Stimulated activated CD8-positive, alpha-beta memory T cell treated with anti-CD3 and anti-CD28 coated beads, Interleukin-4, amount 100 ng/mL, for 24 hours (primary cell): Measurements from ENCODE around the gene TNFRSF12A.

Source experiments
- DNase-seq: peaks from one replicate; pipeline ENCODE4 v3.0.0-alpha.2; 2020; ENCODE audit warnings: low read depth

Gene TNFRSF12A

DNA sequence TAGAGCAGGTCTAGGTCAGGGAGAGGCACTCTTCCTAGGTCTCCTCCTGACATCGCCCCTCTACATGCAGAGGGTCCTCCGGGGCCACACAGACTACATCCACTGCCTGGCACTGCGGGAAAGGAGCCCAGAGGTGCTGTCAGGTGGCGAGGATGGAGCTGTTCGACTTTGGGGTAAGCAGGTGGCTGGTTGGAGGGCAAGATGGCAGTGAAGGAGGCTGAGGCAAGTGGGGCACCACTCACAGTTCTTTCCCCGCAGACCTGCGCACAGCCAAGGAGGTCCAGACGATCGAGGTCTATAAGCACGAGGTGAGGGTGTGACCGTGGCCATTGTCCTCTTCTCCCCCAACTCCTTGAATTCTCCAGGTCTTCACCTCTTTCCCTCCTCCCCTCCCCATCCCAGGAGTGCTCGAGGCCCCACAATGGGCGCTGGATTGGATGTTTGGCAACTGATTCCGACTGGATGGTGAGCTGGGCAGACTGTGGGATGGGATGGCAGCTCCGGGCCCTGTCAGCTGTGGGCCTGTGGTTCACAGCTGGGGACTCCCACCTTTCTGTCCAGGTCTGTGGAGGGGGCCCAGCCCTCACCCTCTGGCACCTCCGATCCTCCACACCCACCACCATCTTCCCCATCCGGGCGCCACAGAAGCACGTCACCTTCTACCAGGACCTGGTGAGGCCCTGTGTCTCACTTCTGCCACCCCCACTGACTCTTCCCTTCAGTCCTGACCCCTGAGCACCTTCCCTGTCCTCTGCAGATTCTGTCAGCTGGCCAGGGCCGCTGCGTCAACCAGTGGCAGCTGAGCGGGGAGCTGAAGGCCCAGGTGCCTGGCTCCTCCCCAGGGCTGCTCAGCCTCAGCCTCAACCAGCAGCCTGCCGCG, 6.7 kb downstream of the TNFRSF12A start:
- no peak for DNase-seq

DNA sequence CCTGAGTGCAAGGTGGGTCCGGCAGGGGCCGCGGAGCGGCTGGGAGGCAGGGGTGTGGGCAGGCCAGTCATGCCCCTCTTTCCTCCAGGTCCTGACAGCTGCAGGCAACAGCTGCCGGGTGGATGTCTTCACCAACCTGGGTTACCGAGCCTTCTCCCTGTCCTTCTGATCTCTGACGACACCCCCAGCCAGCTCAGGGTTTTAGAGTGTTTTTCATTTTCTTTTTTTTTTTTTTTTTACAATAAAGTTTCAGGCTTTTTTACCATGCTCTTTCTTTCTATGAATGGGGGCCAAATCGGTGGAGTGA, 7.3 kb downstream of the TNFRSF12A start:
- no peak for DNase-seq

DNA sequence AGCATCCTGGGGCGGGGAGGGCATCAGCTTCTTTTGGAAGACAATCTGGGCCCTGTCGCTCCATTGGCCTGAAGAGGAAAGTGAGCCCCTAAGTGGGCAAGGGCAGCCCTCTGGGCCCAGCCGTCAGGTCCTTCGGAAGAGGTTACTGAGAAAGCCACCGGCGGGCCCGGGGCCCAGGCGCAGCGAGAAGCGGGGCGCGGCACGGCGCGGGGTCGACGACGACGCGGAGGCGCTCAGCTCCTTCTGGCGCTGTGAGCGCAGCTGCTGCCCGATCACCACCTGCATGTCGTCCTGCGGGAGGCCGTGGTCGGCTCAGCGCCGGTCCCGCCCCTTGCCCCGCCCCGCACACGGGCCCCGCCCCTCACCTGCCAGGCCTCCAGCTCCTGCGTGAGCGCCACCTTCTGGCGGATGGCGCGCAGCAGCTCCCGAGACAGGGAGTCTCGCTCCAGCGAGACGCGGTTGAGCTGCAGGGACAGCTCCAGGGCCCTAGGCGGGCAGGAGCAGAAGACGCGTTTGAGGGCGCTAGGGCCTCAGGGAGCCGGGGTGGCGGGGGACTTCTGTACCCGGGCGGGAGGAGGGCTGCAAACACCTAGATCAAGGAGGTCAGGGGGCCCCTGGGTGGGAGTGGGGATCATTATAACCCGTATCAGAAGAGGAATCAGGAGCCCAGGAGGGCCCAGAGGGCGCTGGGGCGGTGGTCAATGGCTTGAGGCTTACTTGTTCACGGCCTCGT, 8.0 kb downstream of the TNFRSF12A start:
- peak; percentile 79 for DNase-seq

DNA sequence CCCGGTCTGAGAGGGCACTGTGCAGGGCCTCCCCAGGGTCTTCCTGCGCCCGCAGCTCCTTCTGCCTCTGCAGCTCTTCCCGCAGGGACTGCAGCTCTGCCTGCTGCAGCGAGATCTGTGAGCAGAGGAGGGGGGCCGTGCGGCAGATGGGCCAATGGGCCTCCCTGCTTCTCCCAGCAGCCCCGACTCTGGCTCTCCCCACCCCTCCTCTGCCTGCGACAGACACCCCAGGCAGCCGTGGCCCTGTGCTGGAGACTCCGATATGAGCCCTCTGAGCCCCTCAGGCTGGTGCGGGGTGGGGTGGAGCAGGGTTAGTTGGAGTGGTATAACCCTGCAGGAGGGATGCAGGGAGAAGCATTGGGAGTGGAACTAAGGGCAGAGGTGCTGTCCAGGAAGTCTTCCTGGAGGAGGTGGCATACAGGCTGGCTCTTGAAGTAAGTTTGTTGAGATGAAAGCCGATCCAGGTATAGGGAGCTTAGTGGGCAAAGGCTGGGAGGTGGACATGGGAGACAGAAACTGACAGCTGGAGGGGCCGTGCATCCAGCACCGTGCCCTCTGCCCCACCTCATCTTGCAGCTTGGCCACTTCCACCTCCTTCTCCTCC, 8.7 kb downstream of the TNFRSF12A start:
- no peak for DNase-seq

DNA sequence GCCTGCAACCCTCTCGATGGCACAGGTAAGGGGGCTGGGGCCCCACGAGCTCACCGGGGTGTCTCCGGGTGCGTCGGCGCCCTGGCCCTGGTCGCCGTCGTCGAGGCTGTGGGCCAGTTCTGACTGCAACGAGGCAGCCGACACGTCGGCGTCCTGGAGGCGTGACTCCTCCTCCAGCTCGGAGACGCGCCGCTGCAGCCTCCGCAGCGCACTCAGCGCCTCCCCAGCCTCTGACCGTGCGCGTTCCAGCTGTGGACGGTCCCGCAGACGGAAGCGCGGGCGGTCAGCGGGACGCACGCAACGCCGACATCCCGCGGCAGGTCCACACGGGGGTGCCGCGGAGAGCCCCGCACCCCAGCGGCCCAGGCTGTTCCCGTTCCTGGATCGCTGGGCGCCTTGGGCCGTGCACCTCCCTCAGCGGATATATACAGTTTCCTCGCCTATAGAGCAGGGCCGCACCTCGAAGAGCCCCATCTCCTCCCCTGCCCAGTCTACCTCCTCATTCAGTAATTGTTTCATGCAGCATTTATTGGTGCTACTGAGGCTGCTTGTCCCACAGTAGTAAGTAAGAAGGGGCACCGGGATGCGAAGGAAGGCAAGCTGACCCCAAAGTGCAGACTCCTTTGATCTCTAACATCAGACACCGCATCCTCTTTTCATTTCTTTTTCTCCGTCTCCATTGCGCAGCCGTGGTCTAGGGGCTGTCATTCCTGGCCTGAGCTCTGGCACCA, 9.5 kb downstream of the TNFRSF12A start:
- no peak for DNase-seq

DNA sequence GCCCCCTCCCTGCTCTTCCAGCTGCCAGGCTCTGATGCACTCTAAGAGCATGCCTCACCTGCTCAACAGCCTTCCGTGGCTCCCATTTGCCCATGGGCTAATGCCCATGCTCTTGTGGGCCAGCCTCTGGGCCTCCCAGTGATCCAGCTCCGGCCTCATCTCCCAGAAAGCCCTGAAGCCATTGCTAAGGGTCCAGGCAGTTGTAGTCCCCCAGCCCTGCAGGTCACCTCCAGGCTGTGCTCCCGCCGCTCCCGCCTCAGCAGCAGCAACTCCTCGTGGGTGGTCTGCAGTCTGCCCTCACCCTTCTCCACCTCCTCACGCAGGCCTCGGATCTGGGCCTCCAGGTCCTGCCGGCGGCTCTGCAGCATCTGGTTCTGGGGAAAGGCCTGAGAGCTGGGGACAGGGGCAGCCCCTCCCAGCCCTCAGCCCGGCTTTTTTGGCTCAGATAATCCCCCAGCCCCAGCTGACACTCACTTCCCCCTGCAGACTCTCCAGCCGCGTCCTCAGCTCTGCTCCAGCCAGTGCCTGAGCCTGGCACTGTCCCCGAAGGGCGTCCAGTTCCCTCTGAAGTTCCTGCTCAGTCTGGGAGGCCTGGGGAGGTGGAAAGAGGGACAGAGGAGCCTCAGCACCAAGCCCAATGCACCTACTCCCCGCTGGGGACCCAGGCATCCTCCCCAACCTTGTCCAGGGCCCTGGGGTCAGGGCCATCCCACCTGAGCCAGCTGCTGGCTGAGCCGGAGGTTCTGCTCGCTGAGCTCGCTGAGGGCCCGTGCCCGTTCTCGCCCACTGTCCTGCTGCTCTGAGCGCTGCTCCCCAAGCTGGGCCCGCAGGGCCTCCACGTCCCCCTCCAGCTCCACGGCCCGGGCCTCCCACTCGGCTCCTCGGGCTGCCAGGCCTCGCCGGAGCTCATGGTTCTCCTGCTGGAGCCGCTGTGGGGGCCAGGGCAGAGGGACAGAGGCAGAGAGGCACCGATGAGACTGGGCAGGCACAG, 10.3 kb downstream of the TNFRSF12A start:
- DNase-seq: no peak

DNA sequence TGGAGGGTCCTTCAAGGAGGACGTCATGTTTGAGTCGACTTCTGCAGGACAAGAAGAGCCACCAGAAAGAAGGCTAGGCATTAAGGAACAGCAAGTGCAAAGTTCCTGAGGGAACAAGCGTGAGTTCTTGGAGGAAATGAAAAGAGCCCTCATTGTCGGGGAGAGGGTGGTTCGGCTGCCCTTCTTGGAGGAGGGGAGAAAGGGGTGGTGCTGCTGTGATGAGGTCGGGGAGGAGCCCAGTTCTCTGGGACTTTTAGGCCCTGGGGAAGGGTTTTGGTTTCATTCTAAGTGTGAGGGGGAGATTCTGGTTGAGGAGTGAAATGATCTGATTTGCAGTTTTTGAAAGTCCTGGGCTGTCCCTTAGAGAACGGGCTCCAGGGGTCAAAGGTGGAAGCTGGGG, 12.5 kb downstream of the TNFRSF12A start:
- no peak for DNase-seq

DNA sequence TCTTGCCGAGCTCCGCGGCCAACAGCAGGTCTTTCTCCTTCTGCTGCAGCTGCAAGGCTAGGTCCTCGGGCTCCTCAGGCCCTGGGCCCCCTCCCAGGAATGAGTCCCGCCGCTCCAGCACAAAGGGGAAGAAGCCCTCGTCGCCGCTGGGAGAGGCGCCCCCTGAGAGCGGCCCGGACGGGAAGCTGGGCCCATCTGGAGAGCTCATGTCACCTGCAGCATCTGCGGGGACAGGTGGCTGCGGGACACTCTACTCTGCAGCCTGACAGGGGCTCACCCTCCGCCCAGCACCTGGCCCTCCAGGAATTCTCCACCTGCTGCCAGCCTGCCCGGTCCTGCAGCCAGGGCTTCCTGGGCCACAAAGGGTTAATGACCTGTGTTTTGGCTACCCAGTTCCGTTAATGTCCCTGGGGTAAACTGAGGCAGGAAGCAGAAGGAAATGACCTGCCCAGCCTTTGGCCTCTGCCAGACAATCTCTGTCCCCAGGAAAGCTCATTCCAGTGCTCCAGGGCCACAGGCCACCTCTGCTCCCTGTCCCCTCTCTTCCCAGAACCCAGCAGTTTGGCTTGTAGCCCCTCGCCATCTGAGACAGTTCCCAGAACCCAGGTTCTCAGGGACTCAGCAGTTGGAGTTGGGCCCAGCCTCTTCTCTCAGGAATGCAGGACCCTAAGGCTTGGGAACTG, 15.3 kb downstream of the TNFRSF12A start:
- DNase-seq: no peak

DNA sequence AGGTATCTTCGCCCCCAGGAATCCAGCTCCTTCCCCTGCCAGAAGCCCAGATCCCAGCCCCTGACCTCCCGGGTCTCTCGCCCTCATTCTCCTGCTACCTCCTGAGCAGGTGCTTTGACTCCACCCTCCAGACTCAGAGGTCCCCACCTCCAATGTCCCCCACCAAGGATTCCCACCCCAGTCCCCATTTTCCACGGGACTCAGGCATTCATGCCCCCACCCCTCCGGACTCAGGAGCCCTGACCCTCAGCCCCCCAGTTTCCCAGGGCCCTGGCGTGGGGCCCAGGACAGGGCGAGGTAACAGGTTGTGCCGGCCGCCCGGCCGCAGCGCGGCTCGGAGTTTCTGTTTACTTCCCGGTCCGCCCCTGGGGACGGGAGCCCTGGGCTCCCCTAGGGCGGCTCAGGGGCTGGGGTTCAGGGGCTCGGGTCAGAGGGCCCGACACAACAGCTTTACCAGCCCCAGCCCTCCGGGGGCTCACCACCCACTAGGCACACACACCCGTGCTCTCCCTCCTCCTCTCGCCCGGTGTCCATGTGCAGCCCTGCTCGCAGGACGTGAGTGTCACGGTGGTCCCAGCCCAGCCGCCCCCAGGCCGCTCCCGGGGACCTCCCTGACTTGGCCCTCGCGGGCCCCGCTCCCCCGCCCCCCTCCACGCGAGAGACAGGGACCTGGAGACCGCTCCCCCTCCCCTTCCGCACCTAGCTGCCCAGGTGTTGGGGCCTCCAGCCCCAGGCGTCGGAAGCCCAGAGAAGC, 16.0 kb downstream of the TNFRSF12A start:
- no peak for DNase-seq

DNA sequence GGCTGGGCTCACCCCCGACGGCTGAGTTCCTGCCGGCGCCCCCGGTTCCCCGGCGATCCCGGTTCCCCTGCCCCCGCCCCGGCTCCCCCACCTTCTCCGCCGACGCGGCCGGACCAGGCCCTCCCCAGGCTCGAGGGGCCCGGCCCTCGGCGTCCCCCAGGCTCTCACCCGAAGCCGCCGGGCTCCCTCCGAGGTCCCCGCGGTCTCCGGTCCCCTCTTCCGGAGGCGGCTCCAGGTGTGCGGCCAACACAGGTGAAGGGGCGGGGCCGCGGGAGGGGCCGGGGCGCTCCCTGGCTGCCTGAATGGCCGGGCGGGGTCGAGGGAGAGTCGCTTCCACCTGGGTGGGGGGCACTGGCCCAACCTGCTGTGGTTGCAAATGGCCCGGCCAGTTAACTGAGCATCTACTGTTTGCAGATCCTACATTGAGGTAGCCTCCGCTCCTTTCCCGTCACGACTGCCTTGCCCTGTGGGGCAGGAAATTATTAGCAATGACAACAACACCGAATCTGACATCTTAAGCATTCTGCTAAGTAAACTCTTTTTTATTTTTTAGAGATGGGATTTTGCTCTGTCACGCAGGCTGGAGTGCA, 16.7 kb downstream of the TNFRSF12A start, which contains the start of gene BICDL2:
Gene BICDL2, minus strand, starts transcription at position 219 of the 590 bp plus-strand sequence. CDS start 1,448 bp downstream, outside the sequence.
- no peak for DNase-seq

DNA sequence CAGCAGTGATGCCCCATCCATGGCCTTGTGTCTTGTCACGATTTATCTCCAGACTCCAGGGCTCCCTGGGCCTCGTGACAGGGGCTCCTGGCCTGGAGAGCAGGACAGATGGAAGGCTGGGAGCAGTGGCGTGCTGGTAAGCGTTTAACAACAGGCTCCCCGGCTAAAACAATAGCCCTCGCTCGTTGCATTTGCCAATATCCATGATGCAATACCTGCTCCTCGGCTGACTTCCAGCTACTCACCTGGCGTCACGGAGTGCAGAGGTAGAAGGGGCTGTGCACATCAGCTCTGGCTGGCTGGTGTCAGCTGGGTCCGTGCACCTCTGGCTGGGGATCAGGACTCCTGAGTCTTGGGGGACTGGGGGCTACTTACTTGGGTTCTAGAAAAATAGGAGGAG, 18.1 kb downstream of the TNFRSF12A start:
- no peak for DNase-seq

DNA sequence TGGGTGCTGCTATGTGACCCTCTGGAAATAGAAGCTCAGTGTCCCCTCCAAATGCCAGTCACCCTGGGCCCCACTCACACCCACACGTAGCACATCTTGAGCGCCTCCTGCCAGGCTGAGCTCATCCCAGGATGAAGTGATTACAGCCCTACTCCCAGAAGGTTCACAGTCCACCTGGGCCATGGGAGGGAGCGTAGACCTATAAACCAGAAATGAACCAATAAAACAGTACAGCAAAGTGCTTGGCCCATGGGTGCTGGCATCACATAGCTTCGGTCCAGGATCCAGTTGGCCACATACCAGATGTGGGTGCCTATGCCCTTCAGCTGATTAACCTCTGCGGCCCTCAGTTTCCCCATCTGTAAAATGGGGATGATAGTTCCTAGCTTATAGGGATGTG, 18.7 kb downstream of the TNFRSF12A start:
- no peak for DNase-seq

DNA sequence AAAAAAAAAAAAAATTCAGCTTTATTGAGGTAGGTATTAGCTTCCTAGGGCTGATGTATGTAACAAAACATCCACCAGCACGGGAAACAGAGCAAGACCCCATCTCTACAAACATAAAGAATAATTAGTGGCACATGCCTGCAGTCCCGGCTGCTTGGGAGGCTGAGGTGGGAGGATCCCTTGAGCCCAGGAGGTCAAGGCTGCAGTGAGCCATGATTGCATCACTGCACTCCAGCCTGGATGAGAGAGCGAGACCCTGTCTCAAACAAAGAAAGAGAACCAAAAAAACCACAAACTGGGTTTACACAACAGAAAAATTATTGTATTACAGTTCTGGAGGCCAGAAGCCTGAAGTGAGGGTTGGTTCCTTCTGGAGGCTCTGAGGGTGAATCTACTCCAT, 22.2 kb downstream of the TNFRSF12A start:
- DNase-seq: no peak

DNA sequence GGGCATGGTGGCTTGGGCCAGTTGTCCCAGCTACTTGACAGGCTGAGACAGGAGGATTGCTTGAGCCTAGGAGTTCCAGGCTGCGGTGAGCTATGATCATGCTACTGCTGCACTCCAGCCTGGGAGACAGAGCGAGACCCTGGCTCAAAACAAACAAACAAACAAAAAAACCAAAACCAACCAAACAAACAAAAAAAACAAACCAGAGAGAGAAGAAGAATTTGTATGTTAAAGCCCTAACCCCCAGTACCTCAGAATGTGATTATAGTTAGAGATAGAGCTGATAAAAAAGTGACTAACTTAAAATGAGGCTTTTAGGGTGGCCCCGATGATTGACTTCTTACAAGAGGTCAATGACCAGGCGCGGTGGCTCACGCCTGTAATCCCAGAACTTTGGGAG, 24.5 kb downstream of the TNFRSF12A start:
- no peak for DNase-seq

DNA sequence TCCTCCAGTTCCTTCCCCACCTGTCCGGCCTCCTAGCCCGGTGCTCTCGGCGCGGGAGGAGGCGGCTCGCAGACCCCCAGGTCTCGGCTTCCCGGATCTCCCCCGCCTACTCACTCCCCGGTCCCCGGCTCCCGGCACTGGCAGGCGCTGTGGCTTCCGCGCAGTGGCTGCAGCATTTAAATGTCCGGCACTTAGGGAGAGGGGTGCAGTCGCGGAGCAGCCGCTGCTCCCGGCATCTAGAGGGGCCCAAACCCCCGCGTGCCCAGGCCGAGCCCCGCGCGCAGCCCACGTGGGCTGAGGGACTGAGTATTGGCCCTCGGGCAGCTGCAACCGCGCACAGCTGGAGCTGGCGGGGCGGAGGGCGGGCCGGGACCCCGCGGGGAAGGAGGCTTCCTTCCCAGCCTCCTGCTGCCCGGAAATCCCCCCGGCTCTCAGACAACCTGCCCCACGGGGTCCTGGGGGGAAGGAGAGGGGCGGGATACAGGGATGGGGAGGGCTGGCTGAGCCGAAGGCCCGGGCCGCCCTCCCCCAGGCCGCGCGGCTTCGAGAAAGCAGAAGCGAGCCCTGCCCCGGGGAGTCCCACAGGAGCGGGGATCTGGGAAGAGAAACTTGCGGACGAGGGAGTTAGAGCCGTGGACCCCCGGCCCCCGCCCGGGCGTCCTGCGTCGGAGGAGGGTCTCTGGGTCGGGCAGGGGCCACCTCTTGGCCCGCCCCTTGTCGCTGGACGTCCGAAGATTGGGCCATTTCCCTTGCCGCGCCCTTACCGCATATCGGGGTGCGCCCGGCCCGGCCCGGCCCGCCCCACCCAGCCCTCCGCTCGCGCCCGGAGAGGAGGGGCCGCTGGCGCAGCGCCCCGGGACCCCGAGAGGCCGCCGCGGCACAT, 25.8 kb downstream of the TNFRSF12A start, which contains the start of gene MMP25:
Gene MMP25, plus strand, starts transcription at position 804 of the 883 bp plus-strand sequence. CDS start 357 bp downstream, outside the sequence.
- DNase-seq: no peak

DNA sequence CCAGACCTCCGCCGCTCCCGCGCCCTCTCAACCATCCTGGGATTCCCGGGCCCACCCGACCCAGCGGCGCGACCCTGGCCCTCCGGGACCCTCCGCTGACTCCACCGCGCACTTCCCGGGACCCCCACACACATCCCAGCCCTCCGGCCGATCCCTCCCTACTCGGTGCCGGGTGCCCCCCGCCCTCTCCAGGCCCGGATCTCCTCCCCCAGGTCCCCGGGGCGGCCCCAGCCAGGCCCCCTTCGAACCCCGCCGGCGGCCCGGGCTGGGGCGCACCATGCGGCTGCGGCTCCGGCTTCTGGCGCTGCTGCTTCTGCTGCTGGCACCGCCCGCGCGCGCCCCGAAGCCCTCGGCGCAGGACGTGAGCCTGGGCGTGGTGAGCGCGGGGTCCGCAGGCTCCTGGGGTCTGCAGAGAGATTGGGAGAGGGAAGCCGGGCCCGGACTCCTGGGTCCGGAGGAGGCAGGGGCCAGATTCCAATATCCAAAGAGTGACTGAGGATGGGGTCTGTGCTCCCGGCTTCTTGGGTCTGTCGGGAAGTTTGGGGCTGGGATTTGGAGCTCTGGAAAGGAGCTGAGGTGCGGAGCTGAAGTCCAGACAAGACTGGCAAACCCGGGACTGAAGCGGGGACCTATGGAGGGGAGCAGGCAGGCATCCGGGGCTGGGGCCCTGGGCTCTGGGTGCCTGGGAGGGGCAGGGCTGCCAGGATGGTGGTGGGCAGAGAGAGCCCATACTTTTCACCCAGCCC, 26.6 kb downstream of the TNFRSF12A start:
- no peak for DNase-seq

DNA sequence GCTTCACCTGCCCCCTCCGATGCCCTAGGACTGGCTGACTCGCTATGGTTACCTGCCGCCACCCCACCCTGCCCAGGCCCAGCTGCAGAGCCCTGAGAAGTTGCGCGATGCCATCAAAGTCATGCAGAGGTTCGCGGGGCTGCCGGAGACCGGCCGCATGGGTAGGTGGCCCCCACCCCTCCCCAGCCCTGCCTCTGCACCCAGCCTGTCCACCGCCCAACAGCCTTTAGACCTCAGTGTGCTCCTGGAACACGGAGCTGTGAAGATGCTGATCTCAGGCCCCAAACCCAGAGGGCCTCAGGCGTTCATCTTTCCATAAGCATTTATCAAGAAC, 27.2 kb downstream of the TNFRSF12A start:
- DNase-seq: no peak
